Measurements from ENCODE around the gene MED25. TPM values are rescaled to one million over a fixed set of nuclear protein-coding genes. Genes with fewer than 3 reads are reported as not detected.
"Not testable (repeated sequence)": the region's sequence is repeated elsewhere in the genome, so short reads cannot be mapped to it uniquely, and the experiment has no call there.

Gene MED25
- total RNA-seq, 2 experiments from 2014 or later: 35.7 to 38.7 TPM

DNA sequence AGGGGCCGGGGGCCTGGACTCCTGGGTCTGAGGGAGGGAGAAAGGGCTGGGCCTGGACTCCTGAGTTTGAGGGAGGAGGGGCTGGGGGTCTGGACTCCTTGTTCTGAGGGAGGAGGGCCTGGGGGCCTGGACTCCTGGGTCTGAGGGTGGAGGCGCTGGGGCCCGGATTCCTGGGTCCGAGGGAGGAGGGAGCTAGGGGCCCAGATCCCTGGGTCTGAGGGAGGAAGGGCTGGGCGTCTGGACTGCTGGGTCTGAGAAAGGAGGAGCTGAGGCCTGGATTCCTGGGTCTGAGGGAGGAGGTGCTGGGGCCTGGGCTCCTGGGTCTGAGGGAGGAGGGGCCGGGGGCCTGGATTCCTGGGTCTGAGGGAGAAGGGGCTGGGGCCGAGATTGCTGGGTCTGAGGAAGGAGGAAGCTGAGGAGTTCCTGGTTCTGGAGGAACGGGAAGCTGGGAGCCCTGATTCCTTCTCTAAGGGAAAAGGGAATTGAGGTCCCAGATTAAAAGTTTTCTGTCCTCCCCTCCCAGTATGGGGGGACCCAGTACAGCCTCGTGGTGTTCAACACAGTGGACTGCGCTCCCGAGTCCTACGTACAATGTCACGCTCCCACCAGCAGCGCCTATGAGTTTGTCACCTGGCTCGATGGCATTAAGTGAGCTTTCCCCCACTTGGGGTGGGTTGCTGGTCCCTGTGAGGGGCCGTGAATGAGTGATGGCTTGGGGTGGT is 721 bp downstream of the MED25 start:
- Mint-ChIP-seq H3K27me3 (no peaks in the 10 kb centered on the region), H3K9me3 (no peaks in the 10 kb centered on the region)
- CTCF ChIA-PET: interaction anchor here (1.0 to 1.4 kb wide), 2 partner anchors 101 kb away, joined by 3 read pairs; no protein-coding TSS in a partner anchor

DNA sequence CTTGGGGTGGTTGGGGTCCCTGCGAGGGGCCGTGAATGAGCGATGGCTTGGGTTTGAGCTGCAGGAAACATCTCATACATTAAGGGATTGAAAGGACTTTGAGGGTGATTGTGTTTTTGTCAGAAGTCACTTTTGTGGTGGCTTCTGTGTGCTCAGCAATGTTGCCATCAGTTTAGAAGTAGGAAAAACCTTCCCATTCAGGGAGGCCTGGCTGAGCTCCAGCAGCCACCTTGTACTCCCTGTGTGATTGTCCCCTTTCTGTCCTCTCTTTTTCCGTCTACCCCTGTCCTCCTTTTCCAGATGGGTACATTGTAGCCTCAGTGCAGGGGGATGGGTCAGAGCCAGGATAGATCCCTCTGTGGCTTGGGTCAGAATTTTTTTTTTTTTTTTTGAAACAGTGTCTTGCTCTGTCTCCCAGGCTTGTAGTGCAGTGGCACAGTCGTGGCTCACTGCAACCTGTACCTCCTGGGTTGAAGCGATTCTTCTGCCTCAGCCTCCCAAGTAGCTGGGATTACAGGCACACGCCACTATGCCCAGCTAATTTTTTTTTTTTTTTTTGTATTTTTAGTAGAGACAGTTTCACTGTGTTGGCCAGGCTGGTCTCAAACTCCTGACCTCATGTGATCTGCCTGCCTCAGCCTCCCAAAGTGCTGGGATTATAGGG is 1.5 kb downstream of the MED25 start:
- H3K9me3 Mint-ChIP-seq; ATAC-seq; intact Hi-C loops (cut with micrococcal nuclease); H3K36me3 Mint-ChIP-seq (ENCODE audit: low read depth); DNase-seq; H3K27me3 Mint-ChIP-seq: not testable (repeated sequence)
- CTCF ChIA-PET: interaction anchor here (1.4 kb wide), 1 partner anchor 102 kb away, joined by 3 read pairs; no protein-coding TSS in a partner anchor
- POLR2A ChIA-PET: interaction anchor here (0.6 to 1.8 kb wide), 6 partner anchors 11 to 56 kb away, joined by 3 to 6 read pairs (median 3); no protein-coding TSS in a partner anchor
- peaks cover 17% of the 10 kb centered on the region for H3K4me1 Mint-ChIP-seq (ENCODE audit: low read depth)
- peak overlapping the region; percentile 73 for H3K27ac Mint-ChIP-seq
- H3K4me3 Mint-ChIP-seq: peak overlapping the region; percentile 90

More for the DNA sequence above, 721 bp downstream of the MED25 start:
- ATAC-seq (no peak), DNase-seq (no peak)
- POLR2A ChIA-PET: interaction anchor here (0.6 to 1.8 kb wide), 8 partner anchors 9 to 68 kb away, joined by 3 to 7 read pairs (median 3); no protein-coding TSS in a partner anchor
- peaks cover 18% of the 10 kb centered on the region for H3K4me1 Mint-ChIP-seq (ENCODE audit: low read depth)
- H3K4me3 Mint-ChIP-seq: peak overlapping the region; percentile 90
- intact Hi-C loops (cut with micrococcal nuclease): no loop called here
- peaks cover 6% of the 10 kb centered on the region for H3K36me3 Mint-ChIP-seq (ENCODE audit: low read depth)
- H3K27ac Mint-ChIP-seq: peak overlapping the region; percentile 99
- TF ChIP-seq, protein P1, sequence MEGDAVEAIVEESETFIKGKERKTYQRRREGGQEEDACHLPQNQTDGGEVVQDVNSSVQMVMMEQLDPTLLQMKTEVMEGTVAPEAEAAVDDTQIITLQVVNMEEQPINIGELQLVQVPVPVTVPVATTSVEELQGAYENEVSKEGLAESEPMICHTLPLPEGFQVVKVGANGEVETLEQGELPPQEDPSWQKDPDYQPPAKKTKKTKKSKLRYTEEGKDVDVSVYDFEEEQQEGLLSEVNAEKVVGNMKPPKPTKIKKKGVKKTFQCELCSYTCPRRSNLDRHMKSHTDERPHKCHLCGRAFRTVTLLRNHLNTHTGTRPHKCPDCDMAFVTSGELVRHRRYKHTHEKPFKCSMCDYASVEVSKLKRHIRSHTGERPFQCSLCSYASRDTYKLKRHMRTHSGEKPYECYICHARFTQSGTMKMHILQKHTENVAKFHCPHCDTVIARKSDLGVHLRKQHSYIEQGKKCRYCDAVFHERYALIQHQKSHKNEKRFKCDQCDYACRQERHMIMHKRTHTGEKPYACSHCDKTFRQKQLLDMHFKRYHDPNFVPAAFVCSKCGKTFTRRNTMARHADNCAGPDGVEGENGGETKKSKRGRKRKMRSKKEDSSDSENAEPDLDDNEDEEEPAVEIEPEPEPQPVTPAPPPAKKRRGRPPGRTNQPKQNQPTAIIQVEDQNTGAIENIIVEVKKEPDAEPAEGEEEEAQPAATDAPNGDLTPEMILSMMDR (IDR thresholded peaks at IDR 0.05): no peak

DNA sequence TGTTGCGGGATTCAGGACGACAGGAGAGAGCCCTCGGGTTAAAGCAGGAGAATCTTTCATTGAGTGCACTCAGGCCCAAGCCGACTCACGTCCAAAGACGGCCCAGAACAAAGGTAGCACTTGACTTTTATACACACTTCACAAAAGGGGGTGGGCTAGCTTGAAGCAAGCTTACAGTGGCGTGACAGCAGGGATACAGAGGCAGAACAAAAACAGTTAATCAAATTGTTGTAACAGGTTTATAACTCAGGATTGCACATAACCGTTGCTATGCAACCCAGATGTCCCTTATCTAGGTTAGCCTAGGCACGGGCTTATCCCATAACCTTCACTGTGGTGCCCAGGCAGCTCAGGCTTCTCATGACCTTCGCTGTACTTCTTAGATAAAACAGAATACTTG is 2.0 kb downstream of the MED25 start:
- peaks cover 6% of the 10 kb centered on the region for H3K36me3 Mint-ChIP-seq (ENCODE audit: low read depth)
- H3K4me3 Mint-ChIP-seq: no peak overlapping the region
- TF ChIP-seq, protein P1 (IDR thresholded peaks at IDR 0.05): no peak
- ChIA-PET POLR2A (interaction anchor here (0.8 to 1.0 kb wide), 2 partner anchors 30 to 34 kb away, joined by 3 read pairs; no protein-coding TSS in a partner anchor), CTCF (interaction anchor here (1.4 kb wide), 1 partner anchor 102 kb away, joined by 3 read pairs; no protein-coding TSS in a partner anchor)
- H3K27me3 Mint-ChIP-seq: no peaks in the 10 kb centered on the region
- no peak overlapping the region for H3K27ac Mint-ChIP-seq
- intact Hi-C loops (cut with micrococcal nuclease): no loop called here
- peaks cover 16% of the 10 kb centered on the region for H3K4me1 Mint-ChIP-seq (ENCODE audit: low read depth)
- no peaks in the 10 kb centered on the region for H3K9me3 Mint-ChIP-seq
- DNase-seq: no peak
- no peak for ATAC-seq

DNA sequence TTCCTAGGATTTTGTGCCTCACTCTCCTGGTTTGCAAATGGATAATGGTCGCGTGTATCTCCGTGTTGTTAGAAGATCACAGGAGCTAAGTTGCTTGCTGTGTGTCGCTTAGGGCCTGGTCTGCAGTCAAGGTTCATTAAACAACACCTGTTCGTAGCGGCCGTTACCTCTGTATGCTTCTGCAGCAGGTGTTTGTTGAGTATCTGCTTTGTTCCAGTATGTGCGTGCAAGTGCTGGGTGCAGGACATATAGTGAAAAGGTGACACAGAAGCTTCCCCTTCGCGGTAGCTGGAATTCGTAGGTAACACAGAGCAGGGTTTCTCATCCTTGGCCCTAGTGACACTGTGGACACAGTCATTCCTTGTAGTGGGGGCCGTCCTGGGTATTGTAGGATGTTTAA is 5.4 kb downstream of the MED25 start:
- Mint-ChIP-seq H3K4me1 (ENCODE audit: low read depth) (peaks cover 11% of the 10 kb centered on the region), H3K9me3 (no peaks in the 10 kb centered on the region), H3K27ac (no peak overlapping the region), H3K4me3 (no peak overlapping the region), H3K36me3 (ENCODE audit: low read depth) (peaks cover 6% of the 10 kb centered on the region), H3K27me3 (no peaks in the 10 kb centered on the region)
- TF ChIP-seq, protein P1 (IDR thresholded peaks at IDR 0.05): no peak
- ChIA-PET CTCF (no interaction called here), POLR2A (interaction anchor here (0.8 kb wide), 1 partner anchor 10 kb away, joined by 4 read pairs; the partner anchor contains the start of gene FUZ)
- intact Hi-C loops (cut with micrococcal nuclease): no loop called here
- DNase-seq: no peak
- ATAC-seq: no peak

DNA sequence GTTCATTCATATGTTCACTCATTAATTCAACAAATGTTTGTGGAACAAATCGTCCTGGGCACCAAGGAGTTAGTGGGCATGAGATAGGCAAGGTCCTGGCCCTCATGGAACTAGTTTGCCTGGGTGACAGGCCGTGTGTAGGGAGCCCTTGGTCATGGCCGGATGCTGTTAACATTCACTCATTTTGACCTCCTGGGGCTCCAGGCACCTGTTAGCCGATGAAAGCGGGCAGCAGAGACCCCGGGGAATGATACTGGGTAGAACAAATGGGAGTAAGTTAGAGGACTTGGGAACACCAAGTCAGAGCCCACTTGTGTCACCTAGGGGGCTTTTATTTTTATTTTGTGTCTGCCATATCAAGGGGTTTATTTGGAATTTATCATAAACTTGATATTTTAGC is 6.6 kb downstream of the MED25 start:
- intact Hi-C loops (cut with micrococcal nuclease): no loop called here

More for the DNA sequence above, 6.6 kb downstream of the MED25 start:
- Mint-ChIP-seq H3K27ac (no peak overlapping the region), H3K4me1 (ENCODE audit: low read depth) (peaks cover 6% of the 10 kb centered on the region), H3K27me3 (no peaks in the 10 kb centered on the region), H3K4me3 (no peak overlapping the region), H3K9me3 (no peaks in the 10 kb centered on the region), H3K36me3 (ENCODE audit: low read depth) (peaks cover 6% of the 10 kb centered on the region)
- DNase-seq (no peak), ATAC-seq (no peak)
- POLR2A ChIA-PET: no interaction called here
- CTCF ChIA-PET: interaction anchor here (1.4 kb wide), 1 partner anchor 11 kb away, joined by 3 read pairs; the partner anchor contains the start of gene FUZ
- TF ChIP-seq, protein P1 (IDR thresholded peaks at IDR 0.05): no peak
